GM23338 (cell line): ENCODE data around the gene MRM2. TPM values are rescaled to one million over a fixed set of nuclear protein-coding genes. Genes with fewer than 3 reads are reported as not detected.

ENCODE experiments used
- ATAC-seq: fragments of 200-7000 bp; cut with Tn5 transposase; 3 replicates; pipeline ENCODE4 v1.9.1; 2020
- DNase-seq: peaks from one replicate; pipeline ENCODE4 v3.0.0-alpha.2; 2015; ENCODE audit warnings: low spot score
- H2AFZ ChIP-seq: fragments of 200-600 bp; sonication (generic); 2 replicates; pipeline ENCODE4 v1.8.0; 2016; ENCODE audit warnings: antibody characterized with exemption, mild to moderate bottlenecking, moderate library complexity
- H3F3A ChIP-seq: fragments of 200-600 bp; sonication (generic); replicated peaks from 2 replicates; pipeline ENCODE4 v1.8.0; 2017; ENCODE audit warnings: antibody characterized with exemption, mixed run types, low read depth
- H3K27ac ChIP-seq: fragments of 200-600 bp; sonication (generic); 2 replicates; pipeline ENCODE4 v1.6.1; 2016; ENCODE audit warnings: low read depth
- H3K27me3 ChIP-seq: fragments of 200-600 bp; sonication (generic); 2 replicates; pipeline ENCODE4 v1.8.0; 2016; ENCODE audit warnings: mild to moderate bottlenecking, mixed run types, moderate library complexity; ENCODE audit not compliant: insufficient read depth
- H3K36me3 ChIP-seq: fragments of 200-600 bp; sonication (generic); 2 replicates; pipeline ENCODE4 v1.8.0; 2016; ENCODE audit warnings: mild to moderate bottlenecking; ENCODE audit not compliant: insufficient read depth
- H3K4me1 ChIP-seq: fragments of 200-600 bp; sonication (generic); 2 replicates; pipeline ENCODE4 v1.8.0; 2016; ENCODE audit warnings: mild to moderate bottlenecking, moderate library complexity; ENCODE audit not compliant: insufficient read depth
- H3K4me2 ChIP-seq: fragments of 200-600 bp; sonication (generic); 2 replicates; pipeline ENCODE4 v1.7.1; 2017; ENCODE audit warnings: mixed run types
- H3K4me3 ChIP-seq: fragments of 200-600 bp; sonication (generic); 2 replicates; pipeline ENCODE4 v1.6.1; 2016; ENCODE audit warnings: mixed run types
- H3K79me2 ChIP-seq: fragments of 200-600 bp; sonication (generic); replicated peaks from 2 replicates; pipeline ENCODE4 v1.8.0; 2017; ENCODE audit warnings: mild to moderate bottlenecking; ENCODE audit not compliant: insufficient read depth
- H3K9me2 ChIP-seq: fragments of 200-600 bp; sonication (generic); 2 replicates; pipeline ENCODE4 v1.8.0; 2017; ENCODE audit not compliant: insufficient read depth
- H4K20me1 ChIP-seq: fragments of 200-600 bp; sonication (generic); replicated peaks from 2 replicates; pipeline ENCODE4 v1.8.0; 2017; ENCODE audit warnings: mild to moderate bottlenecking; ENCODE audit not compliant: insufficient read depth
- H3K27ac Mint-ChIP-seq: 2 replicates; pipeline ENCODE4 v1.8.0; 2020; ENCODE audit warnings: inconsistent platforms, mild to moderate bottlenecking, moderate library complexity, mixed read lengths
- H3K27me3 Mint-ChIP-seq: 3 replicates; pipeline ENCODE4 v1.8.0; 2022; ENCODE audit warnings: low read depth, mild to moderate bottlenecking, moderate library complexity, mixed read lengths, inconsistent platforms; ENCODE audit not compliant: insufficient read depth, poor library complexity
- H3K36me3 Mint-ChIP-seq: 3 replicates; pipeline ENCODE4 v1.8.0; 2021; ENCODE audit warnings: low read depth, mild to moderate bottlenecking, inconsistent platforms, moderate library complexity, mixed read lengths
- H3K4me1 Mint-ChIP-seq: 3 replicates; pipeline ENCODE4 v1.8.0; 2020; ENCODE audit warnings: mild to moderate bottlenecking, inconsistent platforms, mixed read lengths
- H3K4me3 Mint-ChIP-seq: 3 replicates; pipeline ENCODE4 v1.8.0; 2021; ENCODE audit warnings: moderate library complexity, mild to moderate bottlenecking, inconsistent platforms, mixed read lengths
- H3K9me3 Mint-ChIP-seq: 3 replicates; pipeline ENCODE4 v1.8.0; 2020; ENCODE audit warnings: moderate library complexity, mild to moderate bottlenecking, inconsistent platforms, mixed read lengths
- CREB1 ChIP-seq: fragments of 250-450 bp; sonication (Bioruptor Pico); IDR thresholded peaks from 2 replicates; pipeline ENCODE4 v1.5.0; 2020; ENCODE audit warnings: low read depth, mild to moderate bottlenecking, moderate library complexity
- CTCF ChIP-seq, 2 experiments: fragments of 200-600 bp in 1 of 2; sonication (generic) in 1 of 2; conservative IDR thresholded peaks; 2 replicates each; pipeline versions ENCODE4 v1.5.1 to v1.6.1; 2016 to 2017; ENCODE audit warnings: antibody characterized with exemption in 2 of 2, low read depth in 2 of 2, mild to moderate bottlenecking in 2 of 2, moderate library complexity in 1 of 2
- EZH2 ChIP-seq: fragments of 200-600 bp; sonication (generic); IDR thresholded peaks from one replicate; pipeline ENCODE4 v1.8.0; 2017; ENCODE audit warnings: antibody characterized with exemption, mild to moderate bottlenecking, low read depth; ENCODE audit not compliant: unreplicated experiment
- EZH2phosphoT487 ChIP-seq: fragments of 200-600 bp; sonication (generic); IDR thresholded peaks from one replicate; pipeline ENCODE4 v1.8.1; 2018; ENCODE audit warnings: antibody characterized with exemption; ENCODE audit not compliant: unreplicated experiment
- JUNB ChIP-seq: IDR thresholded peaks from one replicate; pipeline ENCODE4 v1.6.1; 2016; ENCODE audit warnings: antibody characterized with exemption; ENCODE audit not compliant: unreplicated experiment
- NANOG ChIP-seq: IDR thresholded peaks from 2 replicates; pipeline ENCODE4 v1.6.1; 2016; ENCODE audit warnings: antibody characterized with exemption, borderline replicate concordance
- POLR2AphosphoS5 ChIP-seq: IDR thresholded peaks from 2 replicates; pipeline ENCODE4 v1.6.1; 2016; ENCODE audit warnings: antibody characterized with exemption, low read depth
- STAT1 ChIP-seq: IDR thresholded peaks from one replicate; pipeline ENCODE4 v1.6.1; 2016; ENCODE audit warnings: antibody characterized with exemption; ENCODE audit not compliant: unreplicated experiment
- ZNF114 ChIP-seq: fragments of 250-450 bp; sonication (Bioruptor Pico); IDR thresholded peaks from 2 replicates; pipeline ENCODE4 v1.5.0; 2020; ENCODE audit warnings: mild to moderate bottlenecking, moderate library complexity
- ZNF331 ChIP-seq: fragments of 250-450 bp; sonication (Bioruptor Pico); IDR thresholded peaks from 2 replicates; pipeline ENCODE4 v1.5.0; 2020; ENCODE audit warnings: low read depth, mild to moderate bottlenecking, moderate library complexity
- polyA plus RNA-seq: library from polyadenylated mRNA; unstranded; fragments of >200 nt; fragmentation: Nextera tagmentation; extraction: Ambion mirVana; gene quantifications from 2 replicates; pipeline ENCODE4 v1.2.1, GENCODE V29; 2016
- total RNA-seq: library from RNA; depleted of rRNA; stranded (reverse); fragments of >200 nt; shearing (Covaris generic); gene quantifications from 2 replicates; pipeline ENCODE4 v1.2.3, GENCODE V29; 2014
- TF ChIP-seq, protein P1 (sequence below): IDR thresholded peaks from 2 replicates; pipeline ENCODE4 v1.6.1; 2016; ENCODE audit warnings: antibody characterized with exemption
- TF ChIP-seq, protein P2 (sequence below): IDR thresholded peaks from one replicate; pipeline ENCODE4 v1.6.1; 2018; ENCODE audit warnings: antibody characterized with exemption; ENCODE audit not compliant: unreplicated experiment
- TF ChIP-seq, protein P3 (sequence below): fragments of 250-450 bp; sonication (Bioruptor Pico); IDR thresholded peaks from 2 replicates; pipeline ENCODE4 v1.5.0; 2020; ENCODE audit warnings: mild to moderate bottlenecking, moderate library complexity

MRM2 gene
- total and polyA plus RNA-seq, 2 experiments from 2014 or later = 30.0 to 37.8 TPM

DNA sequence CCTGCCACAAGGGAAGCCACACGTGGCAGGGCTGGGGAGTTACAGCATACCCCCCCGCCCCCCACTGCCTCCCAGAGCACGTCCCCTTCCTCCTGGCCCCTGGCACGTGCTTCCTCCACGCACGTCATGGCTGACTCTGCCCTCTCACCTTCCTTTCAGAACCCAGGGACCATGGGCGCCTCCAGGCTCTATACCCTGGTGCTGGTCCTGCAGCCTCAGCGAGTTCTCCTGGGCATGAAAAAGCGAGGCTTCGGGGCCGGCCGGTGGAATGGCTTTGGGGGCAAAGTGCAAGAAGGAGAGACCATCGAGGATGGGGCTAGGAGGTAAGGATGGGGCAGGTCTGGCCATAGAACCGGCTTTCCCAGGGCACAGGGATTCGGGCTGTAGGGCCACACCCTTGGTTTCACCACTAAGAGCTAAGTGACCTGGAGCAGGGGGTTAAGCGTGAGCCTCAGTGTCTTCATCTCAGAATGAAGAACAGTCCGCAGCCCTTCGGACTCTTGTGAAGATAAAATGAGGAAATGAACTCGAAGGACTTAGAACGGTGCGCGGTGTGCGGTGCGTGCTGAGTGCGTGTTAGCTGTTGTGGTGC, 2.5 kb upstream of the MRM2 start:
- H3K4me1 ChIP-seq = peaks cover 16% of the 10 kb centered on the region
- peaks cover 14% of the 10 kb centered on the region for H3K36me3 Mint-ChIP-seq
- no peak for ATAC-seq

More for the DNA sequence above, 2.5 kb upstream of the MRM2 start:
- H3K9me3 Mint-ChIP-seq = no peaks in the 10 kb centered on the region
- H3K79me2 ChIP-seq = peaks cover 31% of the 10 kb centered on the region
- peaks cover 17% of the 10 kb centered on the region for H3K27me3 Mint-ChIP-seq
- H3K4me2 ChIP-seq = no peak overlapping the region
- no peak overlapping the region for H2AFZ ChIP-seq
- H3K27me3 ChIP-seq = no peaks in the 10 kb centered on the region
- no peaks in the 10 kb centered on the region for H3F3A ChIP-seq
- TF ChIP-seq, protein P1, sequence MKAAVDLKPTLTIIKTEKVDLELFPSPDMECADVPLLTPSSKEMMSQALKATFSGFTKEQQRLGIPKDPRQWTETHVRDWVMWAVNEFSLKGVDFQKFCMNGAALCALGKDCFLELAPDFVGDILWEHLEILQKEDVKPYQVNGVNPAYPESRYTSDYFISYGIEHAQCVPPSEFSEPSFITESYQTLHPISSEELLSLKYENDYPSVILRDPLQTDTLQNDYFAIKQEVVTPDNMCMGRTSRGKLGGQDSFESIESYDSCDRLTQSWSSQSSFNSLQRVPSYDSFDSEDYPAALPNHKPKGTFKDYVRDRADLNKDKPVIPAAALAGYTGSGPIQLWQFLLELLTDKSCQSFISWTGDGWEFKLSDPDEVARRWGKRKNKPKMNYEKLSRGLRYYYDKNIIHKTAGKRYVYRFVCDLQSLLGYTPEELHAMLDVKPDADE = no peak
- TF ChIP-seq EZH2phosphoT487 (no peak), NANOG (no peak), ZNF331 (CRISPR knock-in tag) (no peak), POLR2AphosphoS5 (no peak), EZH2 (no peak), STAT1 (no peak), CREB1 (CRISPR knock-in tag) (no peak), JUNB (no peak), ZNF114 (no peak), CTCF (conservative IDR thresholded peaks at IDR 0.05; ENCODE audit: low read depth in 2 of 2) (no peak)
- TF ChIP-seq, protein P2, sequence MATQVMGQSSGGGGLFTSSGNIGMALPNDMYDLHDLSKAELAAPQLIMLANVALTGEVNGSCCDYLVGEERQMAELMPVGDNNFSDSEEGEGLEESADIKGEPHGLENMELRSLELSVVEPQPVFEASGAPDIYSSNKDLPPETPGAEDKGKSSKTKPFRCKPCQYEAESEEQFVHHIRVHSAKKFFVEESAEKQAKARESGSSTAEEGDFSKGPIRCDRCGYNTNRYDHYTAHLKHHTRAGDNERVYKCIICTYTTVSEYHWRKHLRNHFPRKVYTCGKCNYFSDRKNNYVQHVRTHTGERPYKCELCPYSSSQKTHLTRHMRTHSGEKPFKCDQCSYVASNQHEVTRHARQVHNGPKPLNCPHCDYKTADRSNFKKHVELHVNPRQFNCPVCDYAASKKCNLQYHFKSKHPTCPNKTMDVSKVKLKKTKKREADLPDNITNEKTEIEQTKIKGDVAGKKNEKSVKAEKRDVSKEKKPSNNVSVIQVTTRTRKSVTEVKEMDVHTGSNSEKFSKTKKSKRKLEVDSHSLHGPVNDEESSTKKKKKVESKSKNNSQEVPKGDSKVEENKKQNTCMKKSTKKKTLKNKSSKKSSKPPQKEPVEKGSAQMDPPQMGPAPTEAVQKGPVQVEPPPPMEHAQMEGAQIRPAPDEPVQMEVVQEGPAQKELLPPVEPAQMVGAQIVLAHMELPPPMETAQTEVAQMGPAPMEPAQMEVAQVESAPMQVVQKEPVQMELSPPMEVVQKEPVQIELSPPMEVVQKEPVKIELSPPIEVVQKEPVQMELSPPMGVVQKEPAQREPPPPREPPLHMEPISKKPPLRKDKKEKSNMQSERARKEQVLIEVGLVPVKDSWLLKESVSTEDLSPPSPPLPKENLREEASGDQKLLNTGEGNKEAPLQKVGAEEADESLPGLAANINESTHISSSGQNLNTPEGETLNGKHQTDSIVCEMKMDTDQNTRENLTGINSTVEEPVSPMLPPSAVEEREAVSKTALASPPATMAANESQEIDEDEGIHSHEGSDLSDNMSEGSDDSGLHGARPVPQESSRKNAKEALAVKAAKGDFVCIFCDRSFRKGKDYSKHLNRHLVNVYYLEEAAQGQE = no peak
- TF ChIP-seq, protein P3, sequence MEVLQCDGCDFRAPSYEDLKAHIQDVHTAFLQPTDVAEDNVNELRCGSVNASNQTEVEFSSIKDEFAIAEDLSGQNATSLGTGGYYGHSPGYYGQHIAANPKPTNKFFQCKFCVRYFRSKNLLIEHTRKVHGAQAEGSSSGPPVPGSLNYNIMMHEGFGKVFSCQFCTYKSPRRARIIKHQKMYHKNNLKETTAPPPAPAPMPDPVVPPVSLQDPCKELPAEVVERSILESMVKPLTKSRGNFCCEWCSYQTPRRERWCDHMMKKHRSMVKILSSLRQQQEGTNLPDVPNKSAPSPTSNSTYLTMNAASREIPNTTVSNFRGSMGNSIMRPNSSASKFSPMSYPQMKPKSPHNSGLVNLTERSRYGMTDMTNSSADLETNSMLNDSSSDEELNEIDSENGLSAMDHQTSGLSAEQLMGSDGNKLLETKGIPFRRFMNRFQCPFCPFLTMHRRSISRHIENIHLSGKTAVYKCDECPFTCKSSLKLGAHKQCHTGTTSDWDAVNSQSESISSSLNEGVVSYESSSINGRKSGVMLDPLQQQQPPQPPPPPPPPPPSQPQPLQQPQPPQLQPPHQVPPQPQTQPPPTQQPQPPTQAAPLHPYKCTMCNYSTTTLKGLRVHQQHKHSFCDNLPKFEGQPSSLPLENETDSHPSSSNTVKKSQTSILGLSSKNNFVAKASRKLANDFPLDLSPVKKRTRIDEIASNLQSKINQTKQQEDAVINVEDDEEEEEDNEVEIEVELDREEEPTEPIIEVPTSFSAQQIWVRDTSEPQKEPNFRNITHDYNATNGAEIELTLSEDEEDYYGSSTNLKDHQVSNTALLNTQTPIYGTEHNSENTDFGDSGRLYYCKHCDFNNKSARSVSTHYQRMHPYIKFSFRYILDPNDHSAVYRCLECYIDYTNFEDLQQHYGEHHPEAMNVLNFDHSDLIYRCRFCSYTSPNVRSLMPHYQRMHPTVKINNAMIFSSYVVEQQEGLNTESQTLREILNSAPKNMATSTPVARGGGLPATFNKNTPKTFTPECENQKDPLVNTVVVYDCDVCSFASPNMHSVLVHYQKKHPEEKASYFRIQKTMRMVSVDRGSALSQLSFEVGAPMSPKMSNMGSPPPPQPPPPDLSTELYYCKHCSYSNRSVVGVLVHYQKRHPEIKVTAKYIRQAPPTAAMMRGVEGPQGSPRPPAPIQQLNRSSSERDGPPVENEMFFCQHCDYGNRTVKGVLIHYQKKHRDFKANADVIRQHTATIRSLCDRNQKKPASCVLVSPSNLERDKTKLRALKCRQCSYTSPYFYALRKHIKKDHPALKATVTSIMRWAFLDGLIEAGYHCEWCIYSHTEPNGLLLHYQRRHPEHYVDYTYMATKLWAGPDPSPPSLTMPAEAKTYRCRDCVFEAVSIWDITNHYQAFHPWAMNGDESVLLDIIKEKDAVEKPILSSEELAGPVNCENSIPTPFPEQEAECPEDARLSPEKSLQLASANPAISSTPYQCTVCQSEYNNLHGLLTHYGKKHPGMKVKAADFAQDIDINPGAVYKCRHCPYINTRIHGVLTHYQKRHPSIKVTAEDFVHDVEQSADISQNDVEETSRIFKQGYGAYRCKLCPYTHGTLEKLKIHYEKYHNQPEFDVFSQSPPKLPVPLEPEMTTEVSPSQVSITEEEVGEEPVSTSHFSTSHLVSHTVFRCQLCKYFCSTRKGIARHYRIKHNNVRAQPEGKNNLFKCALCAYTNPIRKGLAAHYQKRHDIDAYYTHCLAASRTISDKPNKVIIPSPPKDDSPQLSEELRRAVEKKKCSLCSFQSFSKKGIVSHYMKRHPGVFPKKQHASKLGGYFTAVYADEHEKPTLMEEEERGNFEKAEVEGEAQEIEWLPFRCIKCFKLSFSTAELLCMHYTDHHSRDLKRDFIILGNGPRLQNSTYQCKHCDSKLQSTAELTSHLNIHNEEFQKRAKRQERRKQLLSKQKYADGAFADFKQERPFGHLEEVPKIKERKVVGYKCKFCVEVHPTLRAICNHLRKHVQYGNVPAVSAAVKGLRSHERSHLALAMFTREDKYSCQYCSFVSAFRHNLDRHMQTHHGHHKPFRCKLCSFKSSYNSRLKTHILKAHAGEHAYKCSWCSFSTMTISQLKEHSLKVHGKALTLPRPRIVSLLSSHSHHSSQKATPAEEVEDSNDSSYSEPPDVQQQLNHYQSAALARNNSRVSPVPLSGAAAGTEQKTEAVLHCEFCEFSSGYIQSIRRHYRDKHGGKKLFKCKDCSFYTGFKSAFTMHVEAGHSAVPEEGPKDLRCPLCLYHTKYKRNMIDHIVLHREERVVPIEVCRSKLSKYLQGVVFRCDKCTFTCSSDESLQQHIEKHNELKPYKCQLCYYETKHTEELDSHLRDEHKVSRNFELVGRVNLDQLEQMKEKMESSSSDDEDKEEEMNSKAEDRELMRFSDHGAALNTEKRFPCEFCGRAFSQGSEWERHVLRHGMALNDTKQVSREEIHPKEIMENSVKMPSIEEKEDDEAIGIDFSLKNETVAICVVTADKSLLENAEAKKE (CRISPR knock-in tag) = no peak
- H4K20me1 ChIP-seq = no peaks in the 10 kb centered on the region; the same call in 1 of the 2 replicates
- no peak overlapping the region for H3K27ac ChIP-seq
- H3K4me3 ChIP-seq = no peak overlapping the region
- no peak overlapping the region for H3K27ac Mint-ChIP-seq
- H3K4me3 Mint-ChIP-seq = no peak overlapping the region
- DNase-seq = no peak
- H3K9me2 ChIP-seq = no peaks in the 10 kb centered on the region
- H3K4me1 Mint-ChIP-seq = peaks cover 9% of the 10 kb centered on the region
- no peaks in the 10 kb centered on the region for H3K36me3 ChIP-seq
